GM12891 (cell line): ENCODE results near the gene MPC2.
A peak's percentile ranks its signal among the peaks of the same experiment; 100 is the strongest.
"Not testable (repeated sequence)": the region's sequence is repeated elsewhere in the genome, so short reads cannot be mapped to it uniquely, and the experiment has no call there.

Experiments
- DNase-seq: peaks from one replicate; pipeline ENCODE4 v3.0.0; 2011; ENCODE audit warnings: low spot score; ENCODE audit not compliant: insufficient read length
- FAIRE-seq: peaks from 2 replicates; lab custom pipeline; 2011; peaks lifted over from hg19 to GRCh38; lab: Jason Lieb, UNC
- PAX5 ChIP-seq: IDR thresholded peaks from 2 replicates; pipeline ENCODE4 v1.6.1; 2011; ENCODE audit warnings: low read length, moderate library complexity, mild to moderate bottlenecking; ENCODE audit not compliant: insufficient read depth, severe bottlenecking
- POLR2A ChIP-seq: IDR thresholded peaks from 2 replicates; pipeline ENCODE4 v1.6.1; 2011; ENCODE audit warnings: low read depth, low read length, control low read depth
- POLR2AphosphoS5 ChIP-seq: IDR thresholded peaks from 2 replicates; pipeline ENCODE4 v1.6.1; 2011; ENCODE audit warnings: low read depth, low read length, control low read depth
- POU2F2 ChIP-seq: IDR thresholded peaks from 2 replicates; pipeline ENCODE4 v1.6.1; 2011; ENCODE audit warnings: low read depth, mild to moderate bottlenecking, control low read depth, low read length, moderate library complexity
- SPI1 ChIP-seq: IDR thresholded peaks from 2 replicates; pipeline ENCODE4 v1.6.1; 2011; ENCODE audit warnings: low read depth, low read length, control low read depth
- TAF1 ChIP-seq: IDR thresholded peaks from 2 replicates; pipeline ENCODE4 v1.6.1; 2011; ENCODE audit warnings: low read depth, low read length, control low read depth

The MPC2 gene

DNA sequence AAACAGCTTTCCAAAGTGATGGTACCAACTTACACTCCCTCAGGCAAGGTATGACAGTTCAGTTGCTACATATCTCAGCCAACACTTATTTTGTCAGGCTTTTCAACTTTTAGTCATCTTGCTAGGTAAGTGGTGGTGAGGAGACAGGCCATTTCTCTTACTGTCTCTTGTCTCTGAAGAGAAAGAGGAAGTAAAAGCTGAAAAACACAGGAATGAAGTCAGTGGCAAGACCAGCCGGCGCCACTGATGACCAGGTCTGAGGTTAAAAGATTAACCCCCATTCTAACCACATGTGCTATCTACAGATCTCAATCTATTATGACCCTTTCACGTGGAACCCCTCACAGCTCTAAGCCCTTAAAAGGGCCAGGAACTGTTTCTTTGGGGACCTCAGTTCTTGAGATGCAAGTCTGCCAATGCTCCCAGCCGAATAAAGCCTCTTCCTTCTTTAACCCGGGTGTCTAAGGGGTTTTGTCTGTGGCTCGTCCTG lies 27.1 kb downstream of the MPC2 start:
- TF ChIP-seq POU2F2 (no peak), POLR2A (no peak), SPI1 (no peak), TAF1 (no peak), PAX5 (no peak), POLR2AphosphoS5 (no peak)
- DNase-seq (no peak), FAIRE-seq (no peak)

- no peak for FAIRE-seq
Observed at GRCh38 chr1:167905671-167906070, 31.2 kb downstream of the MPC2 start.

GRCh38 chr1:167905182-167905581 lies 31.7 kb downstream of the MPC2 start:
- FAIRE-seq: no peak
- TF ChIP-seq POLR2A (no peak), SPI1 (no peak), PAX5 (no peak), POU2F2 (no peak), TAF1 (no peak), POLR2AphosphoS5 (no peak)
- DNase-seq: no peak

More at GRCh38 chr1:167905671-167906070, 31.2 kb downstream of the MPC2 start:
- DNase-seq: no peak
- no peak for TF ChIP-seq POU2F2
- no peak for TF ChIP-seq SPI1
- no peak for TF ChIP-seq POLR2AphosphoS5
- TF ChIP-seq PAX5: no peak
- TF ChIP-seq TAF1: no peak
- TF ChIP-seq POLR2A: no peak

GRCh38 chr1:167904652-167905130 lies 32.2 kb downstream of the MPC2 start:
- no peak for FAIRE-seq
- TF ChIP-seq POU2F2: no peak
- TF ChIP-seq SPI1: no peak
- no peak for TF ChIP-seq POLR2A
- TF ChIP-seq POLR2AphosphoS5: no peak
- TF ChIP-seq PAX5: no peak
- no peak for TF ChIP-seq TAF1

GRCh38 chr1:167900907-167901306 lies 36.0 kb downstream of the MPC2 start:
- no peak for TF ChIP-seq TAF1
- no peak for TF ChIP-seq POU2F2
- no peak for TF ChIP-seq POLR2AphosphoS5
- DNase-seq (no peak), FAIRE-seq (no peak)

More at GRCh38 chr1:167904652-167905130, 32.2 kb downstream of the MPC2 start:
- DNase-seq: no peak

GRCh38 chr1:167899253-167899681 lies 37.6 kb downstream of the MPC2 start:
- DNase-seq (peak; percentile 27), FAIRE-seq (peak; percentile 93)
- TF ChIP-seq SPI1 (no peak), PAX5 (peak; percentile 62)

DNA sequence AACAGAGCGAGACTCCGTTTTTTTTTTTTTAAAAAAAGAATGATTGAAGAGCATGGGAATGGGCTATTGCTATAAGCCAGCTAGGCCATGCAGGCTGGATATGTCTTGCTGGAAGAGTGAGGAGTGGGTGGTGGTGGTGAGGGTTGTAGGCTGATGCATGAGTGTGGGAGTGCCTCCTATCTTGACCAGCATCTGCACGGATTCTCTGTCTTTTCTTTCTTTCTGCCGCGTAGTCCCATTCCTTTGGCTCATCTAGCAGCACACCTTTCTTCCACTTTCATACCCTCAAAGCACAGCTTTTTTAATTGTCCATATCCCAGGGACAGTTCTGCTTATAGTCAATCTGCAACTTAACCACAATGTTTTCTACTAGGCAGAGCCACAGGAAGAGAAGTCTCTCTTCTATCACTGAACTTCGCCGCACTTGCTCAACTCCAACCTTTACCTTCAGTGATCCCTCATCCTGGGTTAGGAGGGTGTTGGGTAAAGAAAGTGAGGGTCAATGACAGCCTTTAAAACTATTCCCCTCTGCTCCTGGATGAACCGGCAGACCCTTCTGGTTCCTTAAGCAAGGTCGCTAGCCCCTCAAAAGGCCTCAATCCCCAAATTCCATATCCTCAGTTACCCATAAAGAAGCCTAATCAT lies 38.2 kb downstream of the MPC2 start:
- TF ChIP-seq POU2F2 (no peak), POLR2AphosphoS5 (no peak), SPI1 (no peak), PAX5 (no peak), POLR2A (no peak), TAF1 (no peak)
- FAIRE-seq (peak; percentile 66), DNase-seq (no peak)

DNA sequence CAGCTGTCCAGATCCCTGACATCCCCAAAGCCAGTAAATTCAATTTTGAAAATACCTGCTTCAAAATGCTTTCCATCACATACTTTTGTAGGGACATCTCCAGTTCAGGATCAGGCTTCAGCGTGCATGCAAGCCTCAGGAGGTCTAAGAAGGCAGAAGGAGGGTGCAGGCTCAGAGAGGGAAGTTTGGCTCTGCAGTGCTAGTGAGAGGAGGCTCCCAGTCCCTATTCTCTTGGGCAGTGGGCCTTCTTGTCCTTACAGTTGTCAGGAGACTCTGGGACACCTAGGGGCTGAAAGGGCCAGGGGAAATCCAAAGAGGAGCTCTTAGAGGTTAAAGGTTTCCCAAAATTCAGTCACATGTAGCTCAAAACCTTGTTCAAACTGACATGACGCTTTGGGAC lies 43.1 kb downstream of the MPC2 start:
- TF ChIP-seq POLR2A: no peak
- no peak for TF ChIP-seq POU2F2
- TF ChIP-seq POLR2AphosphoS5: no peak
- no peak for TF ChIP-seq SPI1
- no peak for TF ChIP-seq PAX5
- TF ChIP-seq TAF1: no peak
- no peak for DNase-seq
- FAIRE-seq: no peak

DNA sequence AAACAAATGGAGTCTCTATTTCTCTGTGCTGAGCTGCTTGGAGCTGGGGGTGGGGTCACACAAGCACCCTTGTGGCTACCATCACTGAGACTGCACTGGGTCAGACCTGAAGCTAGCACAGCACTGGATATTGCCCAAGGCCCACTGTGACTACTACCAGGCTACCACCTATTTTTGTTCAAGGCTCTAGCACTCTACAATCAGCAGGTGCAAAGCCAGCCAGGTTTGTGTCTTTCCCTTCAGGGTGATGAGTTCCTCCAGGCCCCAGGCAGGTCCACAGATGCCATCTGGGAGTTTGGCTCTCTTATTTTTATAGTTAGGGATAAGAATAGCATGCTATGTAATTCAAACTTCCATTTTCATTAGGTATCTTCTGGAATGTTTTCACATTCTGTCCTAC lies 46.5 kb downstream of the MPC2 start:
- no peak for FAIRE-seq

DNA sequence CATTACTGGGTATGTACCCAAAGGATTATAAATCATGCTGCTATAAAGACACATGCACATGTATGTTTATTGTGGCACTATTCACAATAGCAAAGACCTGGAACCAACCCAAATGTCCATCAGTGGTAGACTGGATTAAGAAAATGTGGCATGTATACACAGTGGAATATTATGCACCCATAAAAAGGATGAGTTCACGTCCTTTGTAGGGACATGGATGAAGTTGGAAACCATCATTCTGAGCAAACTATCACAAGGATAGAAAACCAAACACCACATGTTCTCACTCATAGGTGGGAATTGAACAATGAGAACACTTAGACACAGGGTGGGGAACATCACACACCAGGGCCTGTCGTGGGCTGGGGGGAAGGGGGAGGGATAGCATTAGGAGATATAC lies 49.7 kb downstream of the MPC2 start:
- FAIRE-seq, DNase-seq: not testable (repeated sequence)

More for the DNA sequence above, 46.5 kb downstream of the MPC2 start:
- no peak for DNase-seq
- TF ChIP-seq POU2F2 (no peak), POLR2A (no peak), TAF1 (no peak), PAX5 (no peak), SPI1 (no peak), POLR2AphosphoS5 (no peak)
